ENCODE results near the gene PTPRM. TPM values are rescaled to one million over a fixed set of nuclear protein-coding genes. Genes with fewer than 3 reads are reported as not detected.

The PTPRM gene
- total RNA-seq, 4 donors from 2014 or later = 170 to 198 (median 182) TPM

- H3K27me3 ChIP-seq = no peaks in the 10 kb centered on the region
- H3K27ac ChIP-seq = no peak overlapping the region
- 98% methylated on average over 2 of the region's 2 CpGs for WGBS, 2 donors
- H3K4me1 ChIP-seq = peaks cover 3 to 4% of the 10 kb centered on the region in 2 donors
- no peak overlapping the region for H3K4me3 ChIP-seq (replicated peaks in 1 of 3)
- intact Hi-C loops (cut with DNase I) = no loop called here
- no peak for DNase-seq
- no peaks in the 10 kb centered on the region for H3K9me3 ChIP-seq
- no peak for TF ChIP-seq CTCF (IDR thresholded peaks at IDR 0.05)
- H3K36me3 ChIP-seq = no peaks in the 10 kb centered on the region
Observed at GRCh38 chr18:7657937-7658336, 90.8 kb downstream of the PTPRM start.

- no peak for TF ChIP-seq CTCF (IDR thresholded peaks at IDR 0.05)
- TF ChIP-seq POLR2A (IDR thresholded peaks at IDR 0.05) = no peak
- Histone ChIP-seq H3K4me3 (replicated peaks in 1 of 3) (no peak overlapping the region), H3K9me3 (no peaks in the 10 kb centered on the region), H3K27me3 (no peaks in the 10 kb centered on the region), H3K27ac (no peak overlapping the region), H3K36me3 (no peaks in the 10 kb centered on the region), H3K4me1 (peaks cover 11% of the 10 kb centered on the region in 2 donors)
- 96% methylated on average over 1 of the region's 1 CpG for WGBS, 2 donors
- intact Hi-C loops (cut with DNase I) = no loop called here
- DNase-seq = no peak
Observed at GRCh38 chr18:7658701-7659100, 91.6 kb downstream of the PTPRM start.

DNA sequence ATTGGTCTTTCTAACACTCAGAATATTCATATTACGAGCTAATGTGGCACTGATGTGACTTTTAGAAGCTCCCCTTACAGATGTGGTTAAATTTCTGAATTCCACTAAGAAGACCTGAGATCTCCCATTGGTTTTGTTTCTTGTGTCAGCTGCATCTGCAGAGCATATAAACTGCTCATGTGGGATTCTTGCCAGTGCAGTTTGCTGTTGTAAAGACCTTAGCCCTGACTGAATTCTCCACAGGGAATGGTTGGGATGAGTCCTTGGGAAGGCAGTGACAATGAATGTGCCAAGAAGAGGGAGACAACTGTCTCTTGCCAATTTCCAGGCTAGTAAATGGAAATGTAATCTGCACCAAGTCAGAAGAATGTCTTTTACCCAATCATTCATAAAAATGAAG lies 94.1 kb downstream of the PTPRM start:
- no peaks in the 10 kb centered on the region for H3K27me3 ChIP-seq
- intact Hi-C loops (cut with DNase I) = no loop called here
- WGBS, 2 donors = 85% methylated on average over 1 of the region's 1 CpG
- TF ChIP-seq POLR2A (IDR thresholded peaks at IDR 0.05) = no peak
- TF ChIP-seq CTCF (IDR thresholded peaks at IDR 0.05) = no peak
- no peak for DNase-seq
- no peak overlapping the region for H3K27ac ChIP-seq
- no peaks in the 10 kb centered on the region for H3K36me3 ChIP-seq
- no peak overlapping the region for H3K4me3 ChIP-seq (replicated peaks in 1 of 3)
- peaks cover 16 to 19% of the 10 kb centered on the region in 2 donors for H3K4me1 ChIP-seq
- H3K9me3 ChIP-seq = no peaks in the 10 kb centered on the region

GRCh38 chr18:7662866-7663265 lies 95.8 kb downstream of the PTPRM start:
- Histone ChIP-seq H3K9me3 (no peaks in the 10 kb centered on the region), H3K36me3 (no peaks in the 10 kb centered on the region), H3K4me3 (replicated peaks in 1 of 3) (no peak overlapping the region), H3K27ac (peak overlapping the region; percentile 15 to 70 (median 58)), H3K4me1 (peaks cover 16 to 22% of the 10 kb centered on the region in 2 donors), H3K27me3 (no peaks in the 10 kb centered on the region)
- peak; percentile 19 to 28 for DNase-seq
- intact Hi-C loops (cut with DNase I) = no loop called here
- 100% methylated on average over 1 to 2 of the region's 2 CpGs for WGBS, 2 donors
- no peak for TF ChIP-seq POLR2A (IDR thresholded peaks at IDR 0.05)
- no peak for TF ChIP-seq CTCF (IDR thresholded peaks at IDR 0.05)

- DNase-seq = peak; percentile 62 to 65
- WGBS, 2 donors = 62 to 69% methylated on average over 8 to 11 of the region's 11 CpGs
- peak overlapping the region; percentile 47 to 72 (median 70) for H3K27ac ChIP-seq
- H3K4me3 ChIP-seq (replicated peaks in 1 of 3) = no peak overlapping the region
- intact Hi-C loops (cut with DNase I) = no loop called here
- TF ChIP-seq CTCF (IDR thresholded peaks at IDR 0.05) (no peak), POLR2A (IDR thresholded peaks at IDR 0.05) (no peak)
- no peaks in the 10 kb centered on the region for H3K9me3 ChIP-seq
- no peaks in the 10 kb centered on the region for H3K27me3 ChIP-seq
- peaks cover 19 to 30% of the 10 kb centered on the region in 2 donors for H3K4me1 ChIP-seq
- no peaks in the 10 kb centered on the region for H3K36me3 ChIP-seq
Observed at GRCh38 chr18:7663366-7664312, 96.5 kb downstream of the PTPRM start.
